Activated CD8-positive, alpha-beta memory T cell treated with anti-CD3 and anti-CD28 coated beads, Interleukin-2, amount 50 U/mL, for 48 hours (primary cell): ENCODE measurements around the gene LSM14B.
A peak's percentile ranks its signal among the peaks of the same experiment; 100 is the strongest.
"Not testable (repeated sequence)": the region's sequence is repeated elsewhere in the genome, so short reads cannot be mapped to it uniquely, and the experiment has no call there.

Experiments
- DNase-seq: peaks from one replicate; pipeline ENCODE4 v3.0.0-alpha.2; 2020

Gene LSM14B

DNA sequence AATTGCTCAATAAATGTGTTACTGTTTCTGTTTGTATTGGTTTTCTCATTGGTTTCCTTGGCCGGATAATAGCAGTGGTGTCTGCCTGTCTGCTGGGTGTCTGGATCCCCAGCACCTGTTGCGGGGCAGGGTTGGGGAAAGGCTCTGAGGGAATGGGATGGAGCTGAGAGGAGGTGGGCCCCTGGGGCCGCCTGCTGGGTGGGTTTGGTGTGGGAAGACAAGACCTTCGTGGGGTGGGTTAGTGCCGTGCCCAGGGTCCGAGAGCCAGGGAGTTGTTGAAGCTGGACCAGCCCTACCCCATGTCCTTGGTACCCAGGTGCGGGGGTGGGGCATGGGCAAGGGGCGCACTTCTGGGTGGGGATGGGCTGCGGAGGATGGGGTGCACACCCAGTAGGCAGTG lies 25.3 kb downstream of the LSM14B start:
- no peak for DNase-seq

DNA sequence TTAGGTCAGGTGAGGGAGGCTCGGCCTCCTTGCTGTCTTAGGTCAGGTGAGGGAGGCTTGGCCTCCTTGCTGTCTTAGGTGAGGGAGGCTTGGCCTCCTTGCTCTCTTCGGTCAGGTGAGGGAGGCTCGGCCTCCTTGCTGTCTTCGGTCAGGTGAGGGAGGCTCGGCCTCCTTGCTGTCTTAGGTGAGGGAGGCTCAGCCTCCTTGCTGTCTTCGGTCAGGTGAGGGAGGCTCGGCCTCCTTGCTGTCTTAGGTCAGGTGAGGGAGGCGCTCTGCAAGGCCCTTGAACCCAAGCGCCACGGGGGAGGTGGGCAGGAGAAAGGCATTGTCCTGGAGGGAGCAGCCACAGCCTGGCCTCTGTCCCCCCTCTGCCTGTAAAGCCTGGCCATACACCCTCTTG lies 26.1 kb downstream of the LSM14B start:
- DNase-seq = not testable (repeated sequence)

DNA sequence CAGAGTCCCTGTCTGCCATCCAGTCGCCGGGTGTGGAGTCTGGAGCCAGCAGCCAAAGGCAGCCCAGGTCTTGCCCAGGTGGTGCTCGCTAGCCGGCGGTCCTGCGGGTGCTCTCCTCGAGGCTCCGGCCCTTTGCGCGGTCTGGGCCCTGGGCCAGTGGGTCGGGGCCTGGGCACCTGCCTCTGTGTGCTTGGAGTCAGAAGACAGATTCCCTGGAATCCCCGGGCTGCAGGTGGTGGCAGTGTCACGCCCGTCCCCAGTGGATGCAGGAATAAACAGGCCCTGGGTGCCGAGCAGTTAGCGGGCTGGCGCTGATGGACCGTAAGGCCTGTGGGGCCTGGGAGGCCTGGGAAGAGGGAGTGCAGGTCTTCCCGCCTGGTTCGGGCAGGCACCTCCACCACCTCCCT lies 26.6 kb downstream of the LSM14B start:
- DNase-seq = no peak

DNA sequence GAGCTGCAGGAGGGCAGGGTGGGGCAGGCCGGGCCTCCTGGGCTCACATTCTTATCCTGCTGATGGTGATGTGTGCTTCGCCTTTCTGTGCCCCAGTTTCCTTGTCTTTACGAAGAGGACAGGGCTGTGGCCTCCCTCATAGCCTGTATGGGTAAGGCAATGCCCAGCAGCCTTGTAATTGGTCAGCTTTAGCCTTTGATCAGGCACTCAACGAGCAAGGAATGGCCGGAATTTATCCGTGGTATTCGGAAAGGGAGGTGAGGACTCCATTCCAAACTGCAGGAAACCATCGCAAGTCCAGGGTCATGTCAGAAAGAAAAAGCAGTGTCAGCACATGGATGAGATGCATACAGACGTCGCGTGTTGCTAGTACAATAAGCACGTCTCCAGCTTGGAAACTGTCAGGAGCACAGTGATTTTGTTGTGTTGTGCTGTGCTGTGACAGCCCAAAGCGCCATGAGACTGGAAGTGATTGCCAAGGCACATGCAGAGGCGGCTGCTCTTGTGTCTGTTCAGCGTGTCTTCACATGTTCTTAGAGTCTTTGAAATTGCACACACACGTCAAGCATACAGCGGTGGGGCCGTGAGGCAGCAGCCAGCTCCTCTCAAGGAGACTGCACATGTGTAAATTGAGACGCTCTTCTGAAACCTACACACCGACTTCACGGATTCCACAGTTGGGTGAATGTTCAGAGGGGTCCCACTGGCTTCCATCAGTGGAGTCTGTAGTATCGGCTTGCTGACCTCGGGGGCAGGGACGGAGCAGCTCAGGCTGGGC lies 27.4 kb downstream of the LSM14B start:
- no peak for DNase-seq

DNA sequence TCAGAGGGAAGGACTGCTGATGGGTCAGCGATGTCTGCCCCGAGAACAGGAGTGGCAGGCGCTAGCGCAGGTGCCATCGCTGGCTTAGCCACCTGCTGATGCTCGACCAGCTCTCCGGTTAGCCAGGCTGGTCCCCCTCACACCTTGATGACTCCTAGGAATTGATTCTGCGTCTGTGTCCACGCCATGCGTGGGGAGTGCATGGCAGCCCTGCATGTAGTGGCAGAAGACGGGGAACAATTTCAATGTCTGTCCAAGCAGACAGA lies 28.0 kb downstream of the LSM14B start:
- DNase-seq = no peak

DNA sequence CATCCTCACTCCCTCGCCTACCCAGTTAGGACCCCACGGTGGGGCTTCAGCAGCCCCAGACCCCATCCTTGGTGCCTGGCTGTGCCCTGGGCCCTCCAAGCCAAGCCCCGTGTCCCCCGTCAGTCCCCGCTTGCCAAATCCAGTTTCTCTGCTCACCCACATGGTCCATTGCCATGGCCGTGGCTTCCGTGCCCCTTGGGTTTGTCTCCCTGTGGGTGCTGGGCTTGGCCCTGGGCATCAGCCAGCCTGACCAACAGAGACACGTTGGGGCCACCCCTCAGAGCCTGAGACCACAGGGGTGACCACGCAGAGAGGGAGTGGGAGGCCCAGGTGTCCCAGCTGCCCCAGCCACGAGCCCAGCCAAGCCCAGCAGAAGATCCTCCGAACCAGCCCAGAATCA lies 28.9 kb downstream of the LSM14B start:
- no peak for DNase-seq

DNA sequence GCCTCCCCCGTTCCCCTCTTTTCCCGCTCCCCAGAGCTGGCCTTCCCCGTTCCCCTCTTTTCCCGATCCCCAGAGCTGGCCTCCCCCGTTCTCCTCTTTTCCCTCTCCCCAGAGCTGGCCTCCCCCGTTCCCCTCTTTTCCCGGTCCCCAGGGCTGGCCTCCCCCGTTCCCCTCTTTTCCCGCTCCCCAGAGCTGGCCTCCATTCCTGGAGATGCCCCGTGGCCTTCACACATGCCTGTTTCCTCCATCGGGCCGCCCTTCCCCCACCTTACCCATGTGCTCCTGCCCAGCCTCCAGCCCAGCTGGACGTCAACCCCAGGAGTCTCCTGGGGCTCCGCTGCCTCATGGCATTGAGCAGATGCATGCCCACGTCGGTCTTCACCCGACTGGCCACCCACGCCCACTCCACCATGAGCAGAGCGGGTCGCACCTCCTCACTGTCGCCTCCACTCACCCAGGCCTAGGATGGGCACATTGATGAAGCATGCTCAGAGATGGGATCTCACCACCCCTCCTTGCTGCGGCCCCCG lies 29.6 kb downstream of the LSM14B start:
- no peak for DNase-seq

DNA sequence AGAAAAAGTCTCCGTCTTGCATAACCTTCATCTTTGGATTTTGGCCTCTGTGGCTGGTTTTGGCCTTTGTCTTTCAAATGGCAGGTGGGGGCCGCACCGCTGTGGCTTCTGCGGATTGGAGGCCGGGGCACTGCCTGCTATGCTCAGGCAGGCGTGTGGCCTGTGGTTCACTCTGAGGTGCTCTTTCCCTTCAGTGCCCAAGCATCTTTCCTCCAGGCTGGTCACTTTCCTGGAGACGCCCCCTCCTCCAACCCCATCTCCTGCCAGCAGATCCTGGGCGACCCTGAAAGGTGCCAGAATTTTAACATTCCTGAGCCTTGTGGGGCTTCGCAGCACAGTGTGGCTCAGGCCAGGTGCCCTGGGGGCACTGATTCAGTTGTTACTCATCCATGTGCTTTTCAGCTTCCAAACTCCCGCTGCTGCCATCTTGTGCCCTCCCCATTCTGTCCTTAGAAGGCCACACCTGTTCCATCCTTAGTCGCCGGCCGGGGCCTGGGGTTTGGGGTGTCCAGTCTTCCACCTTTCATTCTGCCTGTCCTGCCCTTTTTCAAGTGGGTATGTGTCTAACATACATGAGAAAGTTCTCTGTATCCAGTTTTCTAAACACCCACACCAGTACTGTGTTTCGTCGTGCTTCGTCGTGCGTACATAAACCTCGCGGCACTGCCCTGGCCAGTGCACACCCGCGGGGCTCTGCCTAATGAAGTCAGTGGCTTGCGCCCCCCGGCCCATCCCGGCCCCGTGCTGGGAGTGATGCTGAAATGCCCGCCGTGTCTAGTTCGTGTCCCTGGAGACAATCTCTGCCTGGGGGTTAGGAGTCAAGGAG lies 33.4 kb downstream of the LSM14B start:
- DNase-seq = no peak

DNA sequence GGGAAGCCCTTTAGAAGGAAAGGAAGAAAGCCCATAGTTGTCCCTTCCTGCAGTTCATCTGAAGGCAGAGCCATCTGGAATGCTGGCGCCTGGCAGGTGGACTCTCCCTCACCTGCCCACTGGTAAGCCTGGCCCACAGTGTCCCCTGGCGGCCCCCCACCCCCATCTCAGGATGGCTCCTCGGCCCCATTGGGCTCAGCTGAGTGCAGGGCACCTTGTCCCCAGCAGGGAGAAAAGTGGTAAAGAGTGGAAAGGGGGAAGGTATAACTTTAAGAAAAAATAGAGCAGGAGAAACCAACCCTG lies 33.9 kb downstream of the LSM14B start:
- no peak for DNase-seq

DNA sequence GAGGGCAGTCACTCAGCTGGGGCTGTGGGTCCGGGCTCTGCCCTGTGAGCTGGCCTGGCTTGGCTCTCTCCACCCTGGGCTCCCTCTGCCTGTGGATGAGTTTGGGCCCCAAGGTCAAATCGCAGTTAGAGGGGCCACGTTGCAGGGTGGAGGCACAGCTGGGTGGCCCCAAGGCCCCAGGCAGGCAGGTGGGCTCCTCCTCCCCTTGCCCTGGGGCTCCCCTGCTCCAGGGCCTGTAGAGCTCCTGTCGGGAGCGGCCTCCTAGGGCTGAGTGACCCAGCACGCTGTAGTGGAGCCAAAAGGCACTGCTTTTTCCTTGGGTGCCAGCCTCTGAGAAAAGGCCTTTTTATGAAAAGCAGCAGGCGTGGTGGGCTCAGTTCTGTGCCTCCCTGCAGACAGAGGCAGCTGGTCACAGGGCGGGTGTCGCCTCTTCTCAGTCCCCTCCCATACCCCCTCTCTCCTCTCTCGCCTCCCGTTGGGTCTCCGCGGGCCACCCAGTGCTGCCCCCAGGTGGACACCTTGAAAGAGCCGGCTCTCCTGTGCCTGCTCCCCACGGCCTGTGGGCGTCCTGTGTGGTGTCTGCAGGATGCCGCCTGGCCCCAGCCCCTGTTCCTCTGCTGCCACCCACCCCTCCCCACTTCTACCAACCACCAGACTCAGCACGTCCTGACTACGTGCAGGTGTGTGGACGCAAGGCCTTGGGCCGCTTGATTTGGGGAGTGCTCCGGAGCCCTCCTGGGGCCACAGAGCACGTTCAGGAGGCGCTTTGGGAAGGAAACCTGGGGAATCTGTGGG lies 34.5 kb downstream of the LSM14B start:
- peak; percentile 86 for DNase-seq

DNA sequence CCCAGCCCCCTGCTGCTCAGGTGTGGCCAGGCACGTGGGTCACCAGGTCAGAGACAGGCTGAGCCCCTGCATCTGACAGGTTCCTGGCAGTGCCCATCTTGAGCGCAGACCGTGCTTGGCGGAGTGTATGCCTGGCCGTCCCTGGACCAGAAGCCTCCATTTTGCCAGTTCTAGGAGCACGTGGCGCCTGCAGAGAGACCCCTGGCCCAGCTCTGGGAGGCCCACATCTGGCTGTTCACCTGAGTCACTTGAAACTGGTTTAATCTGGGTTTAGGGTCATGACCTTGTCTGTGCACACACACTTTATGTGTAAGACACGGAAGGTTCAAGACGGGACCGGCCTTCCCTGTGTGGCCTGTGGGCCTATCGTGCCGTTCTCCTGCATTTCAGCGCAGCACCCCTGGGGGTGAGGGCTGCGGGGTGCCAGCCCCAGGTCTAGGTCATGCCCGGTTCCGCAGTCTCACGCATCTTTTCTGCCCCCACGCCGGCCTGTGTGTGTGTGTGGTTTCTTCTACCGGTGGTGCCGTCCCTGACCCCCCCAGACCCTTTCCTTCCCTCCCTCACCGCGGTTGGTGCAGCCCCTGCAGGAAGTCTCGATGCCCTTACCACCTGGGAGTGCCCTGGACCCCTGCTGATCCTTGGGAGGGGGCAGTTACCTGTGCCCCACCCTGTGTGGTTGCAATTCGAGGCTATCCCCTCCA lies 35.3 kb downstream of the LSM14B start:
- no peak for DNase-seq

DNA sequence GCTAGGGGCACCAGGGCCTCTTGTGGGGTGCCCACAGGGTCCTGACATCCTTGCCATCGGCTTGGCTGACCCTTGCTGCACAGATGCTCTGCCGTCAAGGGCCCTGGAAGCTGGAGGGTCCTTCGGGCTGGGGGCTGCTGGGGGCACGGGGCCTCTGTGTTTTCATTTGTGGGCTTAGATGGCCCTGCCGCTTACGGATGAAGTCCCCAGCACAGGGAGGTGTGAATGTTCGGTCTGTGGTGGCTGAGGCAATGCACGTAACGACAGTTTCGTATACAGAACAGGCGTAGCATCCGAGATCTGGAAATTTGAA lies 35.8 kb downstream of the LSM14B start:
- DNase-seq = no peak

DNA sequence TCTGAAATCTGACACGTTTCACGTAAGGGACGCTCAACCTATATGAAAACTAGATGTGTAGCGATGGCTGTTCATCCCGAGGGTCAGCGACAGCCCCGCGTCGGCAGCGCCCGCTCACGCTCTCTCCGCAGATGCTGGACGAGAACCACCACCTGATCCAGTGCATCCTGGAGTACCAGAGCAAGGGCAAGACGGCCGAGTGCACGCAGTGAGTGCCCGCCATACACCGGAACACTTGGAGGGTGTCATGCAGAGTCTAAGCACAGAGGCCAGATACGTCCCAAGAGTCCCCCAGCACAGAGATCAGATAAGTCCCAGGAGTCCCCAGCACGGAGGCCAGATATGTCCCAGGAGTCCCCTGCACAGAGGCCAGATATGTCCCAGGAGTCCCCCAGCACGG lies 36.3 kb downstream of the LSM14B start:
- DNase-seq = no peak

DNA sequence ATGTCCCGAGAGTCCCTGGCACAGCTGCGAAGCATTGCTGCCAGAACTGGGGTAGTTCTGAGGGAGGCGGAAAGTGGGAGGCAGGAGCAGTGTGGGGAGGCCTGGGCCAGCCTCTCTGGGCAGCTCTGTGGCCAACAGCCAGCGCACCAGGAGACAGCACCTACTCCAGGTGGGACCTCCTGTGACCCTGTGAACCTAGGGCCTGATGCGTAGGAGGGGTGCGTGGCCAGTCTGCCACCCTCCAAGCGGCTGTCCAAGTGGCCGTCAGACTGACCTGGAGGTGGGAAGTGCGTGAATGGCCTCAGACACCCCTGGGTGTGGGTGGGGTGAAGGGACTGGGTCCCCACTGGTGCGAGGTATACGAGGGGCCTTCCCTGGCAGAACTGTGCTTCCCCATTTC lies 36.8 kb downstream of the LSM14B start:
- DNase-seq = no peak

DNA sequence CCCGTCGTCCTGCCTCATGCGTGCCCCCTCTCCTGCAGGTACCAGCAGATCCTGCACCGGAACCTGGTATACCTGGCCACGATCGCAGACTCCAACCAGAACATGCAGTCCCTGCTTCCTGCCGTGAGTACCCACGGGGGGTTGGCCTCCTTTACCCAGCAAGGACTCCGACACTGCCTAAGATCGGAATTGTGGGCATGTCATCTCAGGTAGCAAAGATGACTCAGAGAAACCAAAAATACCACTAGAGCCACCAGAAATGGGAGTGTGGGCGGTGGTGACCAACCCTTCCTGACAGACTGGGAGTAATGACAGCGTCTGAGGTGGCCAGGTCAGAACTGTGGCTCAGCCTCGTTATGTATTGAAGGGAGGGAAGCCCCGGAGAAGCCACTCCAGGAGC lies 37.6 kb downstream of the LSM14B start:
- peak; percentile 84 for DNase-seq

DNA sequence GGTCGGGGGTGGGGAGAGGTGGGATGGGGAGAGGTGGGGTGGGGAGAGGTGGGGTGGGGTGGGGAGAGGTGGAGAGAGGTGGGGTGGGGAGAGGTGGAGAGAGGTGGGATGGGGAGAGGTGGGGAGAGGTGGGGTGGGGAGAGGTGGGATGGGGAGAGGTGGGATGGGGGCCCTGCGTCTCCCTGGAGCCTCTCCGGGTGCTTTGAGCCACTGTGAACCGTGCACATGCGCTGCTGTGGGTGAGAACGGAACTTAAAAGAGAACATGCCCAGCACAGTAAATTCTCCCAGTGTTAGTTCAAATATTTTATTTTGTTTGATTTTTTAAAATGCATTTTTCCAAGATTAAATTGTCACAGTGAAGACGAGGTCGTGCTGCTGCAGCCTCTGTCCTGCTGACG lies 38.0 kb downstream of the LSM14B start:
- no peak for DNase-seq

DNA sequence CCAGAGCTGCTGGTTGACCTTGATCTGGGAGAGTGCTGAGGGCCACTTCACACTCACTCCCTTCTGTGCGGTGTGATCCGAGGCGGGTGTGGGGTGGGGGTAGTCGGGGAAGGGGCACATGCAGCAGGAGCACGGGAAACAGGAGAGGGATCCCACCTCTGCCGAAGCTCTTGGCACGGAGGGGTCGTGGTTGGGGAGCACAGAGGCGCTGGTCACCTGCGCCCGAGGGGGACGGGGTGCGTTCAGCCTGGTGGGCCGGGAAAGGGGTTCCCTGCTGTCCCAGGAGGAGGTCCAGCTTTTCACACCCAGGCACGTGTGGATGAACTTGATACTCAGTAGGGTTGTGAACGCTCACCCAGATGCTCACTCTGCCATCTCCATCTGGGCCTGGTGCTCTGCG lies 38.6 kb downstream of the LSM14B start:
- DNase-seq = no peak

DNA sequence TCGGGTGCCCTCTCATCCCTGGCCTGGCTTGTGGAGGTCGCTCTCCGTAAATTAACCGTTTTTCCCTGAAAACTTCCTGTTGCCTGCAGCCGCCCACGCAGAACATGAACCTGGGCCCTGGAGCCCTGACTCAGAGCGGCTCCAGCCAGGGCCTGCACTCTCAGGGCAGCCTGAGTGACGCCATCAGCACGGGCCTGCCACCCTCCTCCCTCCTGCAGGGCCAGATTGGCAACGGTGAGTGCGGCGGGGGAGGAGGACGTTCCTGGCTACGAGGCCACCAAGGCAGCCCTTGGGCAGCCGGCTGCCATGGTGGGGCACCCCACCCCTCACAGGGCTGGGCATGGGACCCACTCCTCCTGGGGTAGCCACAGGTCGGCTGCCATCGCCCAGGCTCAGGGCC lies 39.1 kb downstream of the LSM14B start:
- no peak for DNase-seq

DNA sequence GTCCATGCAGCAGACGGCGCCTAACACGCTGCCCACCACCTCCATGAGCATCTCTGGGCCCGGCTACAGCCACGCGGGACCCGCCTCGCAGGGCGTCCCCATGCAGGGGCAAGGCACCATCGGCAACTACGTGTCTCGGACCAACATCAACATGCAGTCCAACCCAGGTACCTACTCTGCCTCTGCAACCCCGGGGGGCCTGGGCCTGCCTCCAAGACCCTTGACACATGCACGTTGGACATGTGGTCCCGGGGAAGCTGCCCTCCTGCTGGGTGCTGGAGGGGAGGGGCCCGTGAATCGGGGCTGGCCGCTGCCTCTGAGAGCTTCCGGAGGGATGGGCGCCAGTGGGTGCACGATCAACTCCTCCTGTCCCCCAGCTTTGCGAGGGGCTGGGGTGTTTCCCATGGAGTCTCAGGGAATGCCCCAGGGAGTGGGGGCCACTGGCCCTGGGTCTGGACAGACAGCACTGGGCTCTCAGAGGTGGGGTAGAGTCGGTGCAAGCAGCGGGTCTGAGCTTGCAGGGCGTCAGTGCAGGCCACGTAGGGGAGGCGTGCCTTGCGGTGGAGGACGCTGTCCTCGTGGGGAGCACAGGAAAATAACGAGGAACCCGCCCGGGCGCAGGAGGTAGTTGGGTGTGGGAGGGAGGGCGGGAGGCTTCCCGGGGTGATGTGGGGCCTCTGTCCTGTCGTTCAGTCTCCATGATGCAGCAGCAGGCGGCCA lies 40.6 kb downstream of the LSM14B start:
- DNase-seq = no peak

DNA sequence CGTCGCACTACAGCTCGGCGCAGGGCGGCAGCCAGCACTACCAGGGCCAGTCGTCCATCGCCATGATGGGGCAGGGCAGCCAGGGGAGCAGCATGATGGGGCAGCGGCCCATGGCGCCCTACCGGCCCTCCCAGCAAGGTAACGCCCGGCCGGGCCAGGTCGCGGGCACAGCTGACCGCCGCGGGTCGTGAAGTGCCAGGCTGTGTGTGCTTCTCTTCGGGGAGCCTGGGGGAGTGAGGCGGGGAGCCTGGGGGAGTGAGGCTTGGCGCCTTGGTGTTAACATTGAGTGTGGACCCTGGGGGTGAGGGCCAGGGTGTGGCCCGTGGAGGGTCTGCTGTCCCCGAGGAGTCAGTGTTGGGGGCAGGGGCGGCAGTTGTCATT lies 41.2 kb downstream of the LSM14B start:
- no peak for DNase-seq

DNA sequence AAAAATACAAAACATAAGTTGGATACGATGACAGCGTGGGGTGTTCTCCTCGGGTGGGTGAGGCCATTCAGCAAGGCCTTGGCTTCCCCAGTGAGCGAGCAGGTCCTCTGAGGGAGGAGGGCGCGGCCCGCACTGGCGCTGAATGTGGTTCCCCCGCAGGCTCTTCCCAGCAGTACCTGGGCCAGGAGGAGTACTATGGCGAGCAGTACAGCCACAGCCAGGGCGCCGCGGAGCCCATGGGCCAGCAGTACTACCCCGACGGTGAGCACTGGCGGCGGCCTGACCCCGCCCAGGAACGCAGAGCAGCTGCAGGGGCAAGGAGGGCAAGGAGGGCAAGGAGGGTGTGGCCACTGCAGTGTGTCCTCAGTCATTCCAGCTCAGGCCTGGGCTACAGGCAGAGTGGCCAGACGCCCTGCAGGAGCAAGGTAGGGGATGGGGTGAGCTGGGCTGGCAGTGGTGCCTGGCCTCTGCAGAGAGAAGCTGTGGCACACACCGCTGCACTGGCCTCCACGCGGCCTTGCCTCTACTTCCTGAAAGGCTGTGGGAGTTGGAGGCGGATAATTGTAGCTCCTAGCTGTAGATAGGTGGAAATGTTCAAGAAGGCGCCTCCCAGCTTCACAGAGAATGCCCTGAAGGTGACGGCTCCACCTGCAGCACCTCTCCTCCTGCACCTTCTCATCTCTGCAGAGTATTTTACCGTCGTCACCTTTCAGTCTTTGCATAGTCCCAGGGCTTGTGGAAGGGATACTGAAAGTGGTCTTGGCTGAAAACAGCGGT lies 41.9 kb downstream of the LSM14B start:
- DNase-seq = no peak
